Spleen (tissue), 7 donors: ENCODE measurements around the gene CTSE.
"Not testable (repeated sequence)": the region's sequence is repeated elsewhere in the genome, so short reads cannot be mapped to it uniquely, and the experiment has no call there.

Source experiments
- CTCF ChIP-seq, 11 experiments: fragments of 200-600 bp in 7 of 11; fragments of 450-650 bp in 4 of 11; sonication (generic) in 4 of 11; IDR thresholded peaks in 8 of 11; conservative IDR thresholded peaks in 3 of 11; 1 replicate in 7 of 11; 2 replicates in 4 of 11; pipeline versions ENCODE4 v1.4.0 to v1.8.0; 2016 to 2021; ENCODE audit warnings: antibody characterized with exemption in 11 of 11, inconsistent platforms in 4 of 11, mild to moderate bottlenecking in 1 of 11
- POLR2AphosphoS5 ChIP-seq, 3 donors: sonication (generic); formaldehyde crosslinking; IDR thresholded peaks; one replicate each; pipeline ENCODE4 v1.5.1; 2017; ENCODE audit warnings: antibody characterized with exemption in 3 of 3
- donor health status: DM: no; HTN: no; CAD: no; lungs with moderate emphysema.
- donor health status: DM: no; HTN: no; CAD: no.
- donor health status: DM: no; HTN: no; CAD: no.

GRCh38 chr1:206058289-206058926 is 34.7 kb upstream of the CTSE start:
- TF ChIP-seq CTCF (IDR thresholded peaks at IDR 0.05 in 8 of 11, conservative IDR thresholded peaks at IDR 0.05 in 3 of 11); POLR2AphosphoS5 (IDR thresholded peaks at IDR 0.05): not testable (repeated sequence)
